ENCODE data around the gene GARIN3.

DNA sequence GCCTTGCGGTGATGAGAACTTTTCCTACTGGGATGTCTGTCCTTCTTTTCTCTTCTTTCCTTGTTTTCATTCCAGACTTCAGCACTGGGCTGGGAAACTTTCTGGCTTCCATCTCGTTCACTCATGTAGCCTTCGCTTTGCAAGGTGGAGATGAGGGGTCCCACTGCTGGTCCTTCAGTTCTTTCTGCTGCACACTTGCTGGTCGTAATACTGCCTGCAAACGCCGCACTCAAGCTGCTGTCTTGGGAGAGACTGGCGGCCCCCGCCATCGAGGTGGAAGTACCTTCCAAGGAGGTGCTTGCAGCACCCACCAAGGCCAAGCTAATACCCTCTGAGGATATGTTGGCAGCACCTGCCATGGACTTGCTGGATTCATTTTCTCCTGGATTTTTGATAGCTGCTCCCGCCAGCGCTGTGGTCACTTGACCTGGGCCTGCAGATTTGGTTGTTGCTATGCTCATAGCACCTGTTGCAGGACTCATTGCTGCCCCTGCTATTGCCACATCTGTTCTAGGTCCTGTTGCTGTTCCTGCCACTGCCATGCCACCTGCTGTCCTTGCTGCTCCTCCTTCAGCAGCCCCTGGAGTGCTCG is 3.0 kb downstream of the GARIN3 start:
- TF ChIP-seq, protein P1, sequence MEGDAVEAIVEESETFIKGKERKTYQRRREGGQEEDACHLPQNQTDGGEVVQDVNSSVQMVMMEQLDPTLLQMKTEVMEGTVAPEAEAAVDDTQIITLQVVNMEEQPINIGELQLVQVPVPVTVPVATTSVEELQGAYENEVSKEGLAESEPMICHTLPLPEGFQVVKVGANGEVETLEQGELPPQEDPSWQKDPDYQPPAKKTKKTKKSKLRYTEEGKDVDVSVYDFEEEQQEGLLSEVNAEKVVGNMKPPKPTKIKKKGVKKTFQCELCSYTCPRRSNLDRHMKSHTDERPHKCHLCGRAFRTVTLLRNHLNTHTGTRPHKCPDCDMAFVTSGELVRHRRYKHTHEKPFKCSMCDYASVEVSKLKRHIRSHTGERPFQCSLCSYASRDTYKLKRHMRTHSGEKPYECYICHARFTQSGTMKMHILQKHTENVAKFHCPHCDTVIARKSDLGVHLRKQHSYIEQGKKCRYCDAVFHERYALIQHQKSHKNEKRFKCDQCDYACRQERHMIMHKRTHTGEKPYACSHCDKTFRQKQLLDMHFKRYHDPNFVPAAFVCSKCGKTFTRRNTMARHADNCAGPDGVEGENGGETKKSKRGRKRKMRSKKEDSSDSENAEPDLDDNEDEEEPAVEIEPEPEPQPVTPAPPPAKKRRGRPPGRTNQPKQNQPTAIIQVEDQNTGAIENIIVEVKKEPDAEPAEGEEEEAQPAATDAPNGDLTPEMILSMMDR (IDR thresholded peaks at IDR 0.05; ENCODE audit: insufficient read depth, low read length, poor library complexity, severe bottlenecking), result no peak
- TF ChIP-seq EZH2phosphoT487 (conservative IDR thresholded peaks at IDR 0.05; ENCODE audit: low read length), result no peak

Data from SU-DHL-6 (cell line).